ENCODE results near the gene POLG2.

POLG2 gene

GRCh38 chr17:64496786-64497564, at the start of gene POLG2:
Gene POLG2, minus strand, starts transcription at chr17:64497054. Its CDS starts 86 bp downstream, at chr17:64496968.
- H3K9me3 Mint-ChIP-seq (ENCODE audit: low read depth): no peaks in the 10 kb centered on the region
- H3K27ac Mint-ChIP-seq: peak within 1 kb of the TSS; percentile 98
- H3K4me3 Mint-ChIP-seq: peak within 1 kb of the TSS; percentile 99
- peaks cover 78% of the 10 kb centered on the region for H3K4me1 Mint-ChIP-seq (ENCODE audit: low read depth)
- no peaks in the 10 kb centered on the region for H3K27me3 Mint-ChIP-seq
- H3K36me3 Mint-ChIP-seq: peaks cover 22% of the 10 kb centered on the region

GRCh38 chr17:64544742-64545141, 47.9 kb upstream of the POLG2 start:
- Mint-ChIP-seq H3K4me1 (ENCODE audit: low read depth) (no peaks in the 10 kb centered on the region), H3K27ac (no peak overlapping the region), H3K27me3 (no peaks in the 10 kb centered on the region), H3K9me3 (ENCODE audit: low read depth) (no peaks in the 10 kb centered on the region), H3K4me3 (no peak overlapping the region), H3K36me3 (peaks cover 3% of the 10 kb centered on the region)

- Mint-ChIP-seq H3K27me3 (no peaks in the 10 kb centered on the region), H3K36me3 (peaks cover 5% of the 10 kb centered on the region), H3K9me3 (ENCODE audit: low read depth) (no peaks in the 10 kb centered on the region), H3K4me3 (no peak overlapping the region), H3K4me1 (ENCODE audit: low read depth) (no peaks in the 10 kb centered on the region), H3K27ac (peak overlapping the region; percentile 6)
Measured at GRCh38 chr17:64540118-64540776, 43.4 kb upstream of the POLG2 start.

- Mint-ChIP-seq H3K4me1 (ENCODE audit: low read depth) (no peaks in the 10 kb centered on the region), H3K27me3 (no peaks in the 10 kb centered on the region), H3K27ac (peak overlapping the region; percentile 56), H3K9me3 (ENCODE audit: low read depth) (no peaks in the 10 kb centered on the region), H3K4me3 (no peak overlapping the region), H3K36me3 (peaks cover 5% of the 10 kb centered on the region)
Measured at GRCh38 chr17:64538508-64539130, 41.8 kb upstream of the POLG2 start.

- H3K27me3 Mint-ChIP-seq: no peaks in the 10 kb centered on the region
- H3K4me1 Mint-ChIP-seq (ENCODE audit: low read depth): no peaks in the 10 kb centered on the region
- H3K27ac Mint-ChIP-seq: peak overlapping the region; percentile 55
- H3K9me3 Mint-ChIP-seq (ENCODE audit: low read depth): no peaks in the 10 kb centered on the region
- H3K36me3 Mint-ChIP-seq: peaks cover 2% of the 10 kb centered on the region
- H3K4me3 Mint-ChIP-seq: no peak overlapping the region
Measured at GRCh38 chr17:64537488-64537887, 40.6 kb upstream of the POLG2 start.

GRCh38 chr17:64536913-64537312, 40.1 kb upstream of the POLG2 start:
- peaks cover 2% of the 10 kb centered on the region for H3K36me3 Mint-ChIP-seq

GRCh38 chr17:64535357-64535756, 38.5 kb upstream of the POLG2 start:
- no peaks in the 10 kb centered on the region for H3K9me3 Mint-ChIP-seq (ENCODE audit: low read depth)
- no peak overlapping the region for H3K4me3 Mint-ChIP-seq
- no peaks in the 10 kb centered on the region for H3K4me1 Mint-ChIP-seq (ENCODE audit: low read depth)
- H3K27me3 Mint-ChIP-seq: no peaks in the 10 kb centered on the region
- peak overlapping the region; percentile 75 for H3K27ac Mint-ChIP-seq
- H3K36me3 Mint-ChIP-seq: peaks cover 4% of the 10 kb centered on the region

More at GRCh38 chr17:64536913-64537312, 40.1 kb upstream of the POLG2 start:
- H3K4me3 Mint-ChIP-seq: no peak overlapping the region
- H3K4me1 Mint-ChIP-seq (ENCODE audit: low read depth): no peaks in the 10 kb centered on the region
- H3K9me3 Mint-ChIP-seq (ENCODE audit: low read depth): no peaks in the 10 kb centered on the region
- no peaks in the 10 kb centered on the region for H3K27me3 Mint-ChIP-seq
- peak overlapping the region; percentile 55 for H3K27ac Mint-ChIP-seq

- no peaks in the 10 kb centered on the region for H3K9me3 Mint-ChIP-seq (ENCODE audit: low read depth)
- no peak overlapping the region for H3K4me3 Mint-ChIP-seq
- H3K36me3 Mint-ChIP-seq: peaks cover 7% of the 10 kb centered on the region
- no peaks in the 10 kb centered on the region for H3K27me3 Mint-ChIP-seq
- no peaks in the 10 kb centered on the region for H3K4me1 Mint-ChIP-seq (ENCODE audit: low read depth)
- peak overlapping the region; percentile 16 for H3K27ac Mint-ChIP-seq
Measured at GRCh38 chr17:64534187-64534586, 37.3 kb upstream of the POLG2 start.

- Mint-ChIP-seq H3K36me3 (peaks cover 9% of the 10 kb centered on the region), H3K27me3 (no peaks in the 10 kb centered on the region), H3K27ac (no peak overlapping the region), H3K9me3 (ENCODE audit: low read depth) (no peaks in the 10 kb centered on the region), H3K4me3 (no peak overlapping the region), H3K4me1 (ENCODE audit: low read depth) (no peaks in the 10 kb centered on the region)
Measured at GRCh38 chr17:64533784-64534183, 36.9 kb upstream of the POLG2 start.

- Mint-ChIP-seq H3K27ac (peak overlapping the region; percentile 68), H3K4me1 (ENCODE audit: low read depth) (no peaks in the 10 kb centered on the region), H3K27me3 (no peaks in the 10 kb centered on the region), H3K36me3 (peaks cover 9% of the 10 kb centered on the region), H3K9me3 (ENCODE audit: low read depth) (no peaks in the 10 kb centered on the region), H3K4me3 (no peak overlapping the region)
Measured at GRCh38 chr17:64532409-64532808, 35.6 kb upstream of the POLG2 start.

- H3K27ac Mint-ChIP-seq: no peak overlapping the region
- no peaks in the 10 kb centered on the region for H3K27me3 Mint-ChIP-seq
- peaks cover 9% of the 10 kb centered on the region for H3K36me3 Mint-ChIP-seq
- H3K4me3 Mint-ChIP-seq: no peak overlapping the region
- no peaks in the 10 kb centered on the region for H3K4me1 Mint-ChIP-seq (ENCODE audit: low read depth)
- H3K9me3 Mint-ChIP-seq (ENCODE audit: low read depth): no peaks in the 10 kb centered on the region
Measured at GRCh38 chr17:64531955-64532371, 35.1 kb upstream of the POLG2 start.

- Mint-ChIP-seq H3K36me3 (peaks cover 11% of the 10 kb centered on the region), H3K9me3 (ENCODE audit: low read depth) (no peaks in the 10 kb centered on the region), H3K4me1 (ENCODE audit: low read depth) (no peaks in the 10 kb centered on the region), H3K27ac (peak overlapping the region; percentile 68), H3K4me3 (no peak overlapping the region), H3K27me3 (no peaks in the 10 kb centered on the region)
Measured at GRCh38 chr17:64529221-64529620, 32.4 kb upstream of the POLG2 start.

- H3K27ac Mint-ChIP-seq: no peak overlapping the region
- H3K4me1 Mint-ChIP-seq (ENCODE audit: low read depth): peaks cover under 1% of the 10 kb centered on the region
- no peaks in the 10 kb centered on the region for H3K9me3 Mint-ChIP-seq (ENCODE audit: low read depth)
- no peaks in the 10 kb centered on the region for H3K27me3 Mint-ChIP-seq
- H3K36me3 Mint-ChIP-seq: peaks cover 13% of the 10 kb centered on the region
- no peak overlapping the region for H3K4me3 Mint-ChIP-seq
Measured at GRCh38 chr17:64527914-64528313, 31.1 kb upstream of the POLG2 start.

GRCh38 chr17:64520359-64520758, 23.5 kb upstream of the POLG2 start:
- Mint-ChIP-seq H3K4me1 (ENCODE audit: low read depth) (peaks cover 16% of the 10 kb centered on the region), H3K9me3 (ENCODE audit: low read depth) (no peaks in the 10 kb centered on the region), H3K27ac (no peak overlapping the region), H3K27me3 (no peaks in the 10 kb centered on the region), H3K4me3 (no peak overlapping the region), H3K36me3 (peaks cover 9% of the 10 kb centered on the region)

- Mint-ChIP-seq H3K4me1 (ENCODE audit: low read depth) (peaks cover 21% of the 10 kb centered on the region), H3K27ac (no peak overlapping the region), H3K36me3 (peaks cover 9% of the 10 kb centered on the region), H3K27me3 (no peaks in the 10 kb centered on the region), H3K4me3 (no peak overlapping the region), H3K9me3 (ENCODE audit: low read depth) (no peaks in the 10 kb centered on the region)
Measured at GRCh38 chr17:64519601-64520000, 22.7 kb upstream of the POLG2 start.

All from activated naive CD8-positive, alpha-beta T cell (primary cell).